ENCODE results near the gene MYOM1.
"Not testable (repeated sequence)": the region's sequence is repeated elsewhere in the genome, so short reads cannot be mapped to it uniquely, and the experiment has no call there.

MYOM1 gene

GRCh38 chr18:3079653-3080052 is 140.1 kb downstream of the MYOM1 start:
- DNase-seq = no peak

- no peak for DNase-seq
These were observed 144.3 kb downstream of the MYOM1 start for GRCh38 chr18:3075491-3075890.

GRCh38 chr18:3074087-3074486 is 145.7 kb downstream of the MYOM1 start:
- DNase-seq = no peak

GRCh38 chr18:3073353-3073752 is 146.4 kb downstream of the MYOM1 start:
- not testable (repeated sequence) for DNase-seq

- DNase-seq = no peak
These were observed 148.1 kb downstream of the MYOM1 start for GRCh38 chr18:3071676-3072075.

- DNase-seq = no peak
These were observed 149.9 kb downstream of the MYOM1 start for GRCh38 chr18:3069671-3070433.

GRCh38 chr18:3067722-3068121 is 152.0 kb downstream of the MYOM1 start:
- peak in 1 of 2 experiments; percentile 24 for DNase-seq

- no peak for DNase-seq
These were observed 152.6 kb downstream of the MYOM1 start for GRCh38 chr18:3067165-3067661.

- peak in 1 of 2 experiments; percentile 13 for DNase-seq
These were observed 153.2 kb downstream of the MYOM1 start for GRCh38 chr18:3066341-3067110.

GRCh38 chr18:3063766-3064165 is 156.0 kb downstream of the MYOM1 start:
- not testable (repeated sequence) for DNase-seq

GRCh38 chr18:3062798-3063680 is 156.7 kb downstream of the MYOM1 start:
- DNase-seq = peak; percentile 27 to 70

- no peak for DNase-seq
These were observed 158.0 kb downstream of the MYOM1 start for GRCh38 chr18:3061581-3062312.

GRCh38 chr18:3060667-3061580 is 158.8 kb downstream of the MYOM1 start:
- DNase-seq = no peak

GRCh38 chr18:3059272-3059671 is 160.5 kb downstream of the MYOM1 start:
- no peak for DNase-seq

- no peak for DNase-seq
These were observed 161.2 kb downstream of the MYOM1 start for GRCh38 chr18:3058328-3059191.

- DNase-seq = no peak
These were observed 162.2 kb downstream of the MYOM1 start for GRCh38 chr18:3057526-3057925.

GRCh38 chr18:3056311-3056710 is 163.5 kb downstream of the MYOM1 start:
- DNase-seq = no peak

- no peak for DNase-seq
These were observed 164.0 kb downstream of the MYOM1 start for GRCh38 chr18:3055816-3056215.

GRCh38 chr18:3055186-3055728 is 164.5 kb downstream of the MYOM1 start:
- DNase-seq = no peak

GRCh38 chr18:3054780-3055179 is 165.0 kb downstream of the MYOM1 start:
- DNase-seq = no peak

Measured in NCI-H524 (cell line).